ENCODE data around the gene UNC13A. TPM values are rescaled to one million over a fixed set of nuclear protein-coding genes. Genes with fewer than 3 reads are reported as not detected.
A peak's percentile ranks its signal among the peaks of the same experiment; 100 is the strongest.

Gene UNC13A
- total RNA-seq, 1 experiment from 2014 or later, result 22.2 TPM

DNA sequence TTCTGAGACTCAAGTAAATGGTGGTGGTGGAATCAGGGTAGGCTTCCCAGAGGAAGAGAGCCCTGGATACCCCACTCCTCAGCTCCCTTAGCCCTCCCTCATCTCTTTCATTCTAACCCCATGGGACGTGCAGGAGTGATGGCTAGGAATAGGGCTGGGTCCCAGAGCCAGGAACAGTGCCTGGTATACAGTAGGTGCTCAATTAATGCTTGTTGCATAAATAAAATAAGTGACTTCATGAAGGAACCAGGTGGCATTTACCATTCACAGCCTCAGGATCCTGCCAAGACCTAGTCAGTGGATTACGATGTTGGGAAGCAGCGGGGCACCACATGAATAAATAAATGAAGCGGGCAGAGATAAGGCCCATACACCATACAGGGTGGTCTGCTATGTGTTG, 3.9 kb downstream of the UNC13A start:
- Mint-ChIP-seq H3K36me3 (ENCODE audit: insufficient read depth in 1 of 3, low read depth in 3 of 3) (peaks cover 0 to 5% (median 2%) of the 10 kb centered on the region in 3 experiments; a peak in 3 of 7 replicates), H3K27me3 (ENCODE audit: low read depth) (peaks cover 3% of the 10 kb centered on the region), H3K4me3 (peak overlapping the region in 1 of 2 experiments; percentile 55; a peak in 3 of 5 replicates), H3K27ac (no peak overlapping the region), H3K9me3 (no peaks in the 10 kb centered on the region; a peak in 1 of 5 replicates), H3K4me1 (peaks cover 34 to 42% of the 10 kb centered on the region in 2 experiments)
- Histone ChIP-seq H3K79me1 (ENCODE audit: insufficient read depth, low read depth, low read length, poor library complexity, severe bottlenecking) (peaks cover 4% of the 10 kb centered on the region), H4K8ac (replicated peaks; ENCODE audit: insufficient read length, low read depth, low read length) (no peak overlapping the region), H3K23ac (ENCODE audit: insufficient read length, low read depth, low read length) (no peak overlapping the region), H3K14ac (ENCODE audit: insufficient read depth, low read length) (no peak overlapping the region), H3K23me2 (ENCODE audit: insufficient read length, low read depth, low read length, poor library complexity, severe bottlenecking) (peaks cover 28% of the 10 kb centered on the region), H3T11ph (ENCODE audit: low read length) (no peak overlapping the region), H3K4me2 (ENCODE audit: insufficient read depth, insufficient read length, low read length) (no peak overlapping the region), H3K9ac (ENCODE audit: extremely low read depth, insufficient read length, low read length) (no peak overlapping the region), H3K79me2 (ENCODE audit: insufficient read depth, low read length) (peaks cover 12% of the 10 kb centered on the region), H3K9me3 (ENCODE audit: control insufficient read depth, low read depth, low read length) (no peaks in the 10 kb centered on the region), H3K56ac (ENCODE audit: insufficient read length, low read depth, low read length) (no peak overlapping the region), H2AFZ (ENCODE audit: low read length) (no peak overlapping the region), H3K4me1 (ENCODE audit: insufficient read depth, low read length) (peaks cover 6% of the 10 kb centered on the region; the same call in 1 of the 2 replicates), H3K4ac (ENCODE audit: low read depth, low read length) (no peak overlapping the region), H3K27ac (ENCODE audit: insufficient read length, low read depth, low read length) (no peak overlapping the region), H2BK15ac (ENCODE audit: low read depth, low read length) (no peak overlapping the region), H4K20me1 (ENCODE audit: control insufficient read depth, insufficient read depth, insufficient read length) (no peaks in the 10 kb centered on the region), H4K91ac (ENCODE audit: insufficient read length, low read depth, low read length) (no peak overlapping the region), H2BK120ac (ENCODE audit: low read depth, low read length, poor library complexity, severe bottlenecking) (no peak overlapping the region), H3K18ac (ENCODE audit: insufficient read length, low read depth, low read length) (no peak overlapping the region), H2AK5ac (ENCODE audit: insufficient read length, low read length) (no peak overlapping the region), H2BK5ac (ENCODE audit: insufficient read length, low read length) (no peak overlapping the region), H2BK12ac (ENCODE audit: insufficient read length, low read depth, low read length) (no peak overlapping the region), H3K27me3 (ENCODE audit: insufficient read depth, low read length) (no peaks in the 10 kb centered on the region), H2BK20ac (ENCODE audit: low read depth, low read length, poor library complexity, severe bottlenecking) (no peak overlapping the region), H4K5ac (ENCODE audit: insufficient read length, low read depth, low read length) (no peak overlapping the region)
- no CpG with 5 or more reads among the region's 4 CpGs for WGBS (ENCODE audit: extremely low coverage, insufficient read length, low lambda C conversion rate)
- TF ChIP-seq CTCF (conservative IDR thresholded peaks at IDR 0.05), result no peak
- no peak for DNase-seq

All from H9 (cell line).